NCI-H1105 treated with DMSO at 0.1 percent for 48 hours (cell line): ENCODE measurements around the gene SAPCD2.

Experiments used
- DNase-seq: peaks from one replicate; lab custom pipeline; 2025; lab: John Stamatoyannopoulos, UW

SAPCD2 gene

DNA sequence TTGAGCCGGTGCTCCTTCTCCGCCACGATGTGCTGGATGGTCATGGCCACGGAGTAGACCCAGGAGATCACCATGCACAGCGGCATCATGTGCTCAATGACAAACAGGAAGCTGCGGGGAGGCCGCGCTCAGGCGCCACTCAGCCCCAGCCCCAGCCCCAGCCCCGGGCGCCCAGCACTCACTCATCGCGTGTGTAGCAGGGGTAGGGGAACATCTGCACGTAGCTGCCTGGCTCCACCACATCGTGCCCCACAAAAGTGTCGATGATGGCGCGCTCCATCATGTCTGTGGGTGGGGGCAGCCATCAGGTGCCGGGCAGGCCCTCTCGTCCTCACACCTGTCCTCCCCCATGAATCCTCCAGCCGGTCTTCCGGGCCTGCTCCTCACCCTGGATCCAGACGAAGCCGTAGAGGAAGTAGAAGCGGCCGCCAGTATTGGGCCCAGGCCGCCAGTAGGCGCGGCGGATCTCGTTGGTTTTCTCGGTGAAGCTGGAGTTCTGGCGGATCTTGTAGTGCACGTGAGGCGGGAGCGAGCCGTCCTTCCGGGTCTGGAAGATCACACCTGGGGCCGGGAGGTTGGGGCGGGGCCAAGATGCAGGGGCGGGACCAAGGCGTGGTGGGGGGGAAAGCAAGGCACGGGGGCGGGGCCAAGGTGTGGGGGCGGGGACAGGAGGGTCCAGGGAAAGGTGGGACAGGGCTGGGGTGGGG is 52.4 kb downstream of the SAPCD2 start:
- no peak for DNase-seq

DNA sequence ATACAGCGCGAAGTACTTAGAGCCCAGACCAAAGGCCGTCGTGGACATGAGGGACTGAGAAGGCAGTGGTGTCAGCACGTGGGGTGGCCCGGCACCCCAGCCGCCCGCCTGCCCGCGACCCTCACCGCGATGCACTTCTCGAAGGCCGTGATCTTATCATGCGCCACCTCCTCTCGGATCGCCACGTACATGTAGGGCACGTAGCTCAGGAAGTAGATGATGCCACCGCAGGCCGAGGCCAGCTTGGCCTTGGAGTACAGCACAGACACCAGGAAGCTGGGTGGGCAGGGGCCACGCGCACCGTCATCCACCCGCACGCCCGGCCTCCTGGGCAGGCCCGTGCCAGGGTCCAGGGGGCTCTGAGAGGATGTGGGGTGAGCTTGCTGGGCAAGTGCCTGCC is 53.3 kb downstream of the SAPCD2 start:
- DNase-seq: no peak

DNA sequence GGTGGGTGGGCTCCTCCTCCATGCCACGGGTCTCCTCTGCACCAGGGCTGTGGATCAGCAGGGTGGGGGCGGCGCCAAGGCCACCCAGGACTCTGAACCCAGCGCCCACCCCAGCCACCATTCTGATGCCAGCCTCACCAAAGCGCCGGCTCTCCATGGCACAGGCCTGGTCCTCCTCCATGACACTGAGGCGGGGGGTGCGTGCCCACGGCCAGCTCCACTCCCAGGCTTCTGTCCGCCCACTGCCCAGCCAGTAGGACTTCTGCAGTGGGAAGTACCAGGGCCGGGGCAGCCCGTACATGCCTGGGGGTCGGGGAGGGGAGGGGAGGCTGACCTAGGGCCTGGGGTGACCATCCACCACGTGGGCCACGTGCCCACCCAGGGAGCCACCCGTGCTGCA is 53.9 kb downstream of the SAPCD2 start:
- no peak for DNase-seq

DNA sequence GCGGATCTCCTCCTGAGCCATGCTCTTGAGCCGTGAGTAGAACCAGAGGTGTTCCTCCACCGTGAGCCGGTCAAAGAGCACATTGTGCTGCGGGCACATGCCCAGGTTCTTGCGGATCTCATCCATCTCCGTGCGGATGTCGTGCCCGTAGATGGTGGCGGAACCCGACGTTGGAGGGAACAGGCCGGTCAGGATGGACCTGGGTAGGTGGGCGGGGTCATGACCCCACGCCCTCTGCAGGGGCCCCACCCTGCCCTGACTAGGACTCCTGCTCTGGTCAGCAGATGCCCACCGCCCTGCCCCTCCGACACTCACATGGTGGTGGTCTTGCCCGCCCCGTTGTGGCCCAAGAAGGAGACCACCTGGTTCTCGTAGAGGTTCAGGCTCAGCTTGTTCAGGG is 54.4 kb downstream of the SAPCD2 start:
- DNase-seq: no peak

DNA sequence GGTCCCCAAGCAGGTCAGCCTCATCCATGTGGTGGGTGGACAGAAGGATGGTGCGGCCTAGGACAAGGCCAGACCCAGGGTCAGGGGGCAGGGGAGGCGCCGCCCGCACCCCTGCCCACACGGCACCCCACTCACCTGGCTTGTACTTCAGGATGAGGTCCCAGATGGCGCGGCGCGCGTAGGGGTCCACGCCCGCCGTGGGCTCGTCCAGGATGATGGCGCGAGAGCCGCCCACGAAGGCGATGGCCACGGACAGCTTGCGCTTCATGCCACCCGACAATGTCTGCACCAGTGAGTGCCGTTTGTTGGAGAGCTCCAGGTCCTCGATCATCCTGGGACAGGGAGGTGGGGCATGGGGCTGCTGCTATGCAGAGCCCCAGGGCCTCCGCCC is 54.8 kb downstream of the SAPCD2 start:
- no peak for DNase-seq

DNA sequence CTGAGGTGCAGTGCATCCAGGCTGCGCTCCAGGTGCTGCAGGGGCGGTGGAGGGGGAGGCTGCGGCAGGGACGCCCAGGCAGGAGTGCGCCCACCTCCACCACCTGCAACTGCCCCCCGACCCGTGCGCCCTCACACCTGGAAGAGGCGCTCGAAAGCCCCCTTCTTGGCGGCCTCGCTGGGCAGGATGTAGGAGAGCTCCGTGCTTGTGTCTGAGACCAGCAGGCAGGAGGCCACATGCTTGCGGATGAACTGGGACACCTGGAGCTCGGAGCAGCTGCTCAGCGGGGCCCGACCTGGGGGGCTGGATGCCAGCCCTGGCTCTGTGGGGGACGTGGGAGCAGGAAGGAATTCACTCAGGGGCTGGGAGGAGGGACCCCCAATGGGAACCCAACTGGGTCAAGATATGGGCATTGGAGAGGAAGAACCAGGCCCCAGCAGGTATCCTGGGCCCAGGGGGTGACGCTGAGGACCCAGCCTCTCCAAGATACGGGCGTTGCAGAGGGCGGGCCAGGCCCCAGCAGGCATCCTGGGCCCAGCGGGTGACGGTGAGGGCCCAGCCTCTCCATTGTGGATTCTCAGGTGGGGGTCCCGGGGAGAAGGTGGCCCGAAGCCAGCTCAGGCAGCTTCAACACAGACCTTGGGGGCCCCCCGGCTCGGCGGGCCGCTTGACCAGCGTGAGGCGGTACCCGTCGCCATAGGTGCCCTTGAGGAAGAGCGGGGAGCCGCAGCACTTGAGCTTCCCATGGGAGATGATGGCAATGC is 55.4 kb downstream of the SAPCD2 start:
- no peak for DNase-seq

GRCh38 chr9:137014166-137014565 is 56.2 kb downstream of the SAPCD2 start:
- DNase-seq: no peak

GRCh38 chr9:137013571-137013940 is 56.8 kb downstream of the SAPCD2 start:
- no peak for DNase-seq

GRCh38 chr9:137012694-137013570 is 57.4 kb downstream of the SAPCD2 start:
- no peak for DNase-seq
